ENCODE measurements around the gene GRIK5.
"Not testable (repeated sequence)": the region's sequence is repeated elsewhere in the genome, so short reads cannot be mapped to it uniquely, and the experiment has no call there.

GRIK5 gene

GRCh38 chr19:42051166-42052115 lies 18.6 kb downstream of the GRIK5 start:
- no peak for DNase-seq (ENCODE audit: low read depth in 2 of 2)

DNA sequence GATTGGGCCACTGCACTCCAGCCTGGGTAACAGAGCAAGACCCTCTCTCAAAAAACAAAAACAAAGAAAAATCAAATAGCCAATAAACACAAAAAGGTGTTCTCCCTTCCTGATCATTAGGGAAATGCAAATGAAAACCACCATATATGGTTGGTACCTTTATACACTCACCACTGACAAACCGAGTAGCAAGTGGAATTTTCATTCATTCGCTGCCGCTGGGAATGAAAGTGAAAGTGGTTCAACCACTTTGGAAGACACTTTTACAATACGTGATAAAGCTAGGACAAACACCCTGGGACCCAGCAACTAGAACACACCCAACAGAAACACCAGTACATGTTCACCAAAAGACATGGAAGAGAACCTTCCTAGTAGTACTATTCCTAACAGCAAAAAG lies 21.0 kb downstream of the GRIK5 start:
- no peak for DNase-seq (ENCODE audit: low read depth in 2 of 2)

- DNase-seq (ENCODE audit: low read depth in 2 of 2), result no peak
Measured at GRCh38 chr19:42045575-42045974, 24.4 kb downstream of the GRIK5 start.

- no peak for DNase-seq (ENCODE audit: low read depth in 2 of 2)
Measured at GRCh38 chr19:42042455-42043170, 27.4 kb downstream of the GRIK5 start.

GRCh38 chr19:42040491-42040890 lies 29.5 kb downstream of the GRIK5 start:
- DNase-seq (ENCODE audit: low read depth in 2 of 2), result not testable (repeated sequence)

DNA sequence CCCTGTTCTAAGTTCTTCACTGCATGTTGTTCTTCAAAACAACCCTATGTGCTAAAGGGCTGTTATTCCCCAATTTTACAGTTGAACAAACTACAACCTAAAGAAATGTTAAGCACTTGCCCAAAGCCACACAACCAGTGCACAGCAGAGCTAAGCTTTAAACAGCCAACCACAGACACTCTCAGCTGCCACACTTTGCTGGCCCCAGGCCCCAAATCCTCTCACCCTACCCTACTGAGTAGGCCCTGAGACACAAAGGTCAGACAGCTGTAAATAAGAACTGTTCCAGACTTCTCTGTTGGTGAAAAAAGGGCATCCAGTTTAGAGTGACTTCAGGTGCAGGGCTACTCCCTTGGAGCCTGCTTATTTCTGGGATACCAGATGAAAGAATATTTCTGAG lies 30.0 kb downstream of the GRIK5 start:
- no peak for DNase-seq (ENCODE audit: low read depth in 2 of 2)

DNA sequence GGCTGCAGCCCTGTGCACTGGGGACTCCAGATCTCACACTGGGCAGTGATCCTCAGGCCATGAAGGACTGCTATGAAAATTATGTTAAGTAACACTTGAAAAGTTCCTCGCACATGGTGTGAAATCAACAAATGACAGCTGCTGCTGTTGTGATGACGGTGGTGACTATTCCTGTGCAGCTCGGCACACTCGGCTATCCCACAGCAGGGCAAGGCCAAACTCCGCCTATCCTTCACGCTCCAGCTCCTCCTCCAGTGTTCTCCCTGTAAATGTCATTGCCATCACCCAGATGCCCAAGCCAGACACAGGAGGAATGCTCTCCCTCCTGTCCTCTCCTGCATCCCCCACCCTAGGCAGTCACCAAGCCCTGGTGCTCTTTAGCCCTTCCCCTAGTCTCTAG lies 31.3 kb downstream of the GRIK5 start:
- no peak for DNase-seq (ENCODE audit: low read depth in 2 of 2)

DNA sequence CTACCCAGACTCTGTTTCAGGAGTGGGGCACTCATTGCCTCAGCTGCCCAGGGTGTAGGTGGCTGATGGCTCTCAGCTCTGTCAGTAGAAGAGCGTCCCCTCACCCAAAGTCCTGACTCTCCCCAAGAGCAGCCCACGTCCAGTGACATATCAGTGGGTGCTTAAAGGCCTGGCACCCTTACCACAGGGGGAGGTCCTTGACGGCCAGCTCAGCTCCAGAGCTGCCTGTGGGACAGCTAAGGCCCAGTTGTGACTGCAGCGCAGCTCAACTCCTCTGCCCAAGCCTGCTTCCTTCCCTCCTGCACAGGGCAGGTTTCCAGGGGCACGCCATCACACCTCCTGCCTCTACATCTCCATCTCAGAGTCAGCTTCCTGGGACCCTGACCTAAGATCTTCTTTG lies 32.4 kb downstream of the GRIK5 start:
- DNase-seq (ENCODE audit: low read depth in 2 of 2), result no peak

- peak; percentile 14 to 18 for DNase-seq (ENCODE audit: low read depth in 2 of 2)
Measured at GRCh38 chr19:42034640-42035391, 35.2 kb downstream of the GRIK5 start.

DNA sequence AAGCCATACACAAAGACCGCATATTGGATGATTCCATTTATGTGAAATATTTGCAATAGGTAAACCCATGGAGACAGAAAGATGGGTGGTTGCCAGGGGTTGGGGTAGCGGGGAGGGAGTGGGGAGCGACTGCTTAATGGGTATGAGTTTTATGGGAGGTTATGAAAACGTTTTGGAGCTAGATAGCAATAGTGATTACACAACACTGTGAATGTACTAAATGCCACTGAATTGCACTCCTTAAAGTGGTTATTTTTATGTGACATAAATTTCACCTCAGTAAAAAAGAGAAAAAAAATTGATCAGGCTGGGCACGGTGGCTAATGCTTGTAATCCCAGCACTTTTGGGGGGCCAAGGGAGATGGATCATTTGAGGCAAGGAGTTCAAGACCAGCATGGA lies 36.6 kb downstream of the GRIK5 start:
- no peak for DNase-seq (ENCODE audit: low read depth in 2 of 2)

- no peak for DNase-seq (ENCODE audit: low read depth in 2 of 2)
Measured at GRCh38 chr19:42032431-42032830, 37.6 kb downstream of the GRIK5 start.

- no peak for DNase-seq (ENCODE audit: low read depth in 2 of 2)
Measured at GRCh38 chr19:42030645-42031440, 39.2 kb downstream of the GRIK5 start.

GRCh38 chr19:42028304-42029216 lies 41.4 kb downstream of the GRIK5 start:
- DNase-seq (ENCODE audit: low read depth in 2 of 2), result no peak

DNA sequence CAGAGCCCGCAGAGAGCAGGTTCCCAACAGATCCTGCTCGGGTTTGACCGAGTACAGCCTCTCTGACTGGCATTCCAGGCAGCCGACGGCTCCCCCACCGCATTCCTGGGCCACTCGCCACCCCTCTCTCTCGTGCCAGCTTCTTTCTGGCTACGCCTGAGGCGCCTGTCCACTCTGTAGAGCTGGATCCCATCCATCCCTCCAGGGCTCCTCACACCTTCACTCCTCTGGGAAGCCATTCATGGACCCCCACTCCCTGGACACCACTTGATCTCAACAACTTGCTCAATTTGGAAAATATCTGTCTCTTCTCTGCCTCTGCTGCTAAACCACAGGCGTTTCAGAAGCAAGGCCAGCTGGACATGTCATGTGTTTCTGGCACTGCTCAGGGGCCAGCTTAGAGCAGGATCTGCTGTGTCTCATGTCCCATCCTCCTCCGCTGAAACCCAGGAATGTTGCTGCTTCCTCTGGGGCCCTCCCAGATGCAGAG lies 45.3 kb downstream of the GRIK5 start:
- no peak for DNase-seq (ENCODE audit: low read depth in 2 of 2)

- DNase-seq (ENCODE audit: low read depth in 2 of 2), result no peak
Measured at GRCh38 chr19:42023943-42024260, 46.1 kb downstream of the GRIK5 start.

DNA sequence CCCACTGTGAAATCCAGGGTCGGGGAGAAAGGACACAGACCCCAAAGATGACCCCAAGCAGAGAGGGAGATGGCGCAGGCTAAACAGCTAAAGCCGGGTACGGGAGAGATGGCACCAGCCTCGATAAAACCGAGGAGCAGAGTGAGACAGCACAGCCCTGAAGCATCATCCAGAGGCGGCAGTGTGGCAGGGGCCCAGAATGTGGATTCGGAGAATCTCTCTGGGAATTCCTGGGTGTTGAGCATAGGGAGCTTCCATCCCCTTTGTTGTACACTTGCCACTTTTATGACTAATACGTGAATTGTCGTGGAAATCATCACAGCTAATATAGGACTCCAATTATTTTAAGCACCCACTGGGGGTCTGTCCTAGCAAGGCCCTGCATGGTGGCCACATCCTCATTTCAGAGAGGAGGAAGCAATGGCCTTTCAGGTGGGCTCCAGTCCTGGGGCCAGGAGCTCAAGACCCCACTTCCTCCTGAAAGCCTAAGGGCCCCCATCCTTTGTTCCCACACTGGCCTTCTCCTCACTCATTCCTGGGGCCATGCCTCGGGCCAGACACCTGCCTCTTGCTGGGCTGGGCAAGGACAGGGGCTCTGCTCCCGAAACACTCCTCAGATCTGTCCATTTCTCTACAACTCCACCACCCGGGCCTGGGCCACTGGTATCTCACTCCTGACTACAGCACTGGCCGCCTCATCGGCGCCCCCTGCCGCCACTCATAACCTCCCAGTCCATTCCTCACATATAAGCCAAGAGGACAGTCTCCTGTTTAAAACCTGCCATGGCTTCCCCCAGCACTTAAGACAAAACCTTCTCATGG lies 46.7 kb downstream of the GRIK5 start:
- no peak for DNase-seq (ENCODE audit: low read depth in 2 of 2)

DNA sequence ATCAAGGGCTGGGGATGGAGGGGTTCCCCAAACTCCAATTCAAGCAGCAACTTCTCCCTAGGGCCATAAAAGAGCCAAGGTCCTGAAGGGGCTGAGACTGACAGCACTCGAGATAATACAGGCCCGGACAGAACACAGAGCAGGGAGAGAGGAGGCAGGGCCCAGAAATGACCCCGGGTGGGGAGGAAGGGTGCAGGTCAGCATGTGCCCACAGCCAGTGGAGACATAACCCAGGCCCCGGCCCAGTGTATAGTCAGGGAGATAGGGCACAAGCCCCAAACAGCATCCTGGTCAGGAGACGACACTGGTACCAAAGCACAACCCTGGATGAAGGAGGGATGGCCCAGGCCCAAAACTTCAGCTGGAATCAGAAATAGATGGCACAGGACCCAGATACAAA lies 47.4 kb downstream of the GRIK5 start:
- DNase-seq (ENCODE audit: low read depth in 2 of 2), result no peak

- no peak for DNase-seq (ENCODE audit: low read depth in 2 of 2)
Measured at GRCh38 chr19:42021185-42021584, 48.8 kb downstream of the GRIK5 start.

DNA sequence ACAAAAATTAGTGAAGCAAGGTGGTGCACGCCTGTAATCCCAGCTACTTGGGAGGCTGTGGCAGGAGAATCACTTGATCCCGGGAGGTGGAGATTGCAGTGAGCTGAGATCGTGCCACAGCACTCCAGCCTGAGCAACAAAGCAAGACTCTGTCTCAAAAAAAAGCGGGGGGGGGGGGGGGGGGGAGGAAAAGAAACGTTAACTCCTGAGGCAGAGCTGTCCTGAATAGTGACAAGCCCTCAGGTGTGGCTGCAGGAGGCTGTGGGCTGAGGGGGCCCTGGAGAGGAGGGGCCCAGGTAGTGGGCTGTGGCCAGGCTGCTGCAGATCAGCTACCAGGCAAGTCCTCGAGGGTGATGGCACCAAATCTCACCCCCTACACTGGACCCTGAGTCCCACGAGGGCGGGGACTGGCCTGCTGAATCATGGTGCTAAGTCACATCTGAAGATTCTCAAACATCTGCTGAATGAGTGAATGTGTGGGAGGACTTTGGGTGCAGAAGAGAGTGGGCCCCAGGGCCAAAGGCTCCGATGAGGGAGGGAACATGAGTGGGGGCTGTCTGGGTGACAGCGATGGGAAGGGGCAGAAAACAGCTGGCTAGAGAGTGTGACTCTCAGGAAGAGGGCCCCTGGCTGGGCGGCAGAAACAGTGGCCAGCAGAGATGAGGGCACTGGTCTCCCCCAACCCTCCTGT lies 51.4 kb downstream of the GRIK5 start:
- no peak for DNase-seq (ENCODE audit: low read depth in 2 of 2)
